DMS53 treated with DMSO at 0.1 percent for 48 hours (cell line): ENCODE results near the gene EHMT1.
"Not testable (repeated sequence)": the region's sequence is repeated elsewhere in the genome, so short reads cannot be mapped to it uniquely, and the experiment has no call there.

Experiments
- DNase-seq: peaks from one replicate; lab custom pipeline; 2025; ENCODE audit not compliant: unreplicated experiment; lab: John Stamatoyannopoulos, UW

Gene EHMT1

DNA sequence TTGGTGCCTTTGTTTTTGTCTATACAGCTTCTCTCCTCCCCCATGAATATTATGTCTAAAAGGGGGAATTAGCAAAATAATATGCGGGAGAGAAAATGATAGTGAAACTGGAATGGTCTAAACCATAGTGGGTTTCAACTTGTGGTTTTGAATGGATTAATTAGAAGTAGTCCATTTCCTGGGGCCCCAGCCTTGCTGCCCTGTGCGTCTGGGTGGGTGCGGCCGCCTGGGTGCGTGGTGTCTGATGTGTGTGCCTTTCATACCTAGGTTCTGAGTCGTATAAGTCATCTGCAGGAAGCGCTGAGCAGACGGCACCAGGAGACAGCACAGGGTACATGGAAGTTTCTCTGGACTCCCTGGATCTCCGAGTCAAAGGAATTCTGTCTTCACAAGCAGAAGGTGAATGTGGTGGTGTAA is 138.8 kb downstream of the EHMT1 start:
- no peak for DNase-seq

DNA sequence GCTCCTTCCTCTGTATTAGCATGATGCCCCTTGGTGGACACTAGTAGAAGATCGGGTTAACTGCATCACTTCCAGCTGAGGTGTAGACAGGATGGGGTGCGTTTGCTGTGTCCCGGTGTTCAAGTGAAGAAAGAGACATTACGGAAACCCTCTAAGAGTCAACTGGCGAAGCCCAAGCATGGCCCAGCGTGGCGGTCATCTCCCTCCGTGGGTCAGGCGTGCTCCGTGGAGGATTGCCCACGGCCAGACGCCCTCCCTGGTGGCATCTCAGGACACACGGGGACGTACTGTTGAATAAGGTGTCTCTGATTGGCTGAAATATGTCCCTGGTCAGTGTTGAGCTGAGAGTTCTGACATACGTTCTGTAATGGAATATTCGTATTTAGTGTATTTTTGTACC is 139.3 kb downstream of the EHMT1 start:
- no peak for DNase-seq

GRCh38 chr9:137759117-137759516 is 140.3 kb downstream of the EHMT1 start:
- DNase-seq = no peak

DNA sequence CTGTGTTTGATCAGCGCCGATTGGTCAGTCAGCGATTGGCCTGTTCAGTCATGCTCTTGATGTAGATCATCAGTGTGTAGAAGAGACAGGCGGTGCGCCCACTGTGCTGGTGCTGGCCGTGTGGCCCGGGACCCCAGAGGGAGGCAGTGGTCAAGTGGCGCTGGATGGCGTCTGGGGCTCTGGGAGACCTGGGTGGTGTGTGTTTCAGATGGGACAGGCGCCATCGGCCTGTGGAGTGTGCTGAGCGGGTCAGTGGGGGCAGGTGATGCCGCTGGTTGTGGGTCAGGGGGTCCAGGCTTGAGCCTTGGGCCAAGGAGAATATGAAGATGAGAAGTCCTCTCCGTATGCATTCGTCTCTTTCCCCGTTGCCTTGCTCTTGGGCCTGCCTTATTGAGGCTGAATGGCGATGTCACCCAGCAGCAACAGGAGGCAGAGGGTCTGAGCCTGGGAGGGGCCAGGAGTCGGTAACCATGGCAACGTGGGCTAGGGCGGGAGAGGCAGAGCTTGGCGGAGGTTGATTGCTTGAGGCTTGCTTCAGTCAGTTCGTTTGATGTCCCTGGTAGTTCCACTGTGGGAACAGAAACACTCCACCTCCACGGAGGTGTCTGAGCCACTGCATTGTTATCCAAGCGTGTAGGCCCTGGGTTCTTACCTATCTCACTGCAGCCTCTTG is 141.0 kb downstream of the EHMT1 start:
- no peak for DNase-seq

- DNase-seq = no peak
Measured at GRCh38 chr9:137760426-137760825, 141.6 kb downstream of the EHMT1 start.

GRCh38 chr9:137761032-137761431 is 142.2 kb downstream of the EHMT1 start:
- no peak for DNase-seq

DNA sequence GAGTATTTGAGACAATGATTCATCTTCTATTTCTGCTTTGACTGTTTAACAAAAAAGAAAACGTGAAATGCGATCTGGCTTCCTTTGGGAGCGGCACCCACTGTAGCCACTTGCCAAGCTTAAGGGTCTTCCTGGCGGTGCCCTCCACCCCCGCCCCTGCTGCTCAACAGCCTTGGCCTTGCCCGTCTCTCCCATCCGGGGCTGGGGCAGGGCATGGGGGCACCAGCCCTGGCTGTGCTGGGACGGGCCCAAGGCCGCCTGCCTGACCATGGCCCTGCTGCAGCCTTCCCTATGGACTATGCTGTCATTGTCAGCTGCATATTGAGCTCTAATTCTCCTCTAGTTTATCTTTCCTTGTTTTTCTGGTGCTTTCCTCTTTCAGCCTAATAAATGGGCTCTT is 143.0 kb downstream of the EHMT1 start:
- DNase-seq = no peak

- DNase-seq = no peak
Measured at GRCh38 chr9:137762414-137763061, 143.7 kb downstream of the EHMT1 start.

- DNase-seq = no peak
Measured at GRCh38 chr9:137763271-137763955, 144.6 kb downstream of the EHMT1 start.

GRCh38 chr9:137764171-137764671 is 145.4 kb downstream of the EHMT1 start:
- DNase-seq = no peak

DNA sequence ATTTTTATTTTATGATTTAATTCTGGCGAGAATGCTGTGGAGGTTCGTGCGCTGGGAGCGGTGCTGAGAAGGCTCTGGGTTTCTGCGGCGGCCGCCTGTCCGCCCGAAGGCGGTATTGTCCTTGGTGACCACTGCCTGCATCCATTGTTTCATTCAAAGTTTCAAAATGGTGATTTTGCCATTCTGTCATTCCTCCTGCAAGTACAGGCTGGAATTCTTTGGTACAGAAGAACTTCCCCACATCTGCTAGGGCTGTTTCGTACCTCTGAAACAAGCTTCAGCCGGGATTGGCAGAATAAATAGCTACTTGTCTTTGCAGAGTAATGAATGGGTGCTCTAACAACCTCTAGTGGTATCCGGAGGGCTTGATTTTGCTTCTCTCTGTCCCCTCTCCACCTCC is 146.2 kb downstream of the EHMT1 start:
- no peak for DNase-seq

GRCh38 chr9:137765536-137765935 is 146.7 kb downstream of the EHMT1 start:
- no peak for DNase-seq

DNA sequence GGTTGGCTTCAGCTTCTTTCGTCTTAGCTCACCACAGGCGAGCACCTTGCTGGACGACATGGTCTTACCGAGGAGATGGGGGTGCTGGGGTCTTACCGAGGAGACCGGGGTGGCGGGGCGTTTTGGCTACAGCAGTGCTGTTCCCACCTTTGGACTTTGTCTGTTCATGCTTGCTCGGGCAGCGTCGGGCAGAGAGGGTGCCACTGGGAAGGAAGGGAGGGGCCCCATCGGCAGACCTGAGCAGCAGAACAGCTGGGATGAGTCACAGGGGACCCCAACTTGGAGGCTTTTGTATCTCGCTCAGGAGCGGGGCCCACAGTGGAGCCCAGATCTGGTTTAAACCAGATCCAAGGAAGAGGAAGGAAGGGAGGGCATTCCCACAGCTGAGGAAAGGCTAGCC is 152.8 kb downstream of the EHMT1 start:
- no peak for DNase-seq

- no peak for DNase-seq
Measured at GRCh38 chr9:137772281-137772873, 153.6 kb downstream of the EHMT1 start.

DNA sequence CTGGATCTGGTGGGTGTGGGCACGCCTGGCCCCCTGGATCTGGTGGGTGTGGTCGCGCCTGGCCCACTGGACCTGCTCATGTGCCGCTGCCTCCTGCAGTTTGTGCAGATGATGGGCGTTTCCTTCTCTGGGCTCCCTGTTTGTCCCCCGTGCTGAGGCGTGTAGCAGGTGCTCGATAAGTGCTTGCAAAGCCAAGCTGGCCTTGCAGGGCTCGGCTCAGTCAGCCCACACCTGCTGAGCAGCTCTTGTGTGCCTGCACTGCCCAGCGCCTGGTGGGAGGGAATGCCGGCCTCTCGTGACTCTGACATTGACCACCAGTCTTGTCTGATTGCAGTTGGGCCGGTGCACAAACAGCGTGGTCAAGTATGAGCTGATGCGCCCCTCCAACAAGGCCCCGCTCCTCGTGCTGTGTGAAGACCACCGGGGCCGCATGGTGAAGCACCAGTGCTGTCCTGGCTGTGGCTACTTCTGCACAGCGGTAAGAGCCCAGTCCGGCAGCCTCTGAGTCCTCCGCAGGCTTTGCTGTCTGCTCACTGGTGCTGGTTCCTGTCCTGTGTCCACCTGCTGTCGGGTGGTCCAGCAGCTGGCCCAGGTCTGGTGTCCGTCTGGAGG is 156.1 kb downstream of the EHMT1 start:
- DNase-seq = no peak

GRCh38 chr9:137776306-137776995 is 157.6 kb downstream of the EHMT1 start:
- no peak for DNase-seq

GRCh38 chr9:137777761-137778160 is 159.0 kb downstream of the EHMT1 start:
- no peak for DNase-seq

- no peak for DNase-seq
Measured at GRCh38 chr9:137778336-137778735, 159.5 kb downstream of the EHMT1 start.

GRCh38 chr9:137778914-137779313 is 160.1 kb downstream of the EHMT1 start:
- no peak for DNase-seq

DNA sequence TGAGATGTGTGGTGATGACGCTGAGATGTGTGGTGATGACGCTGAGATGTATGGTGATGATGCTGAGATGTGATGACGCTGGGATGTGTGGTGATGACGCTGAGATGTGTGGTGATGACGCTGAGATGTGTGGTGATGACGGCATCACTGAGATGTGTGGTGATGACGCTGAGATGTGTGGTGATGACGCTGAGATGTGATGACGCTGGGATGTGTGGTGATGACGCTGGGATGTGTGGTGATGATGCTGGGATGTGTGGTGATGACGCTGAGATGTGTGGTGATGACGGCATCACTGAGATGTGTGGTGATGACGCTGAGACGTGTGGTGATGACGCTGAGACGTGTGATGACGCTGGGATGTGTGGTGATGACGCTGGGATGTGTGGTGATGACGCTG is 161.2 kb downstream of the EHMT1 start:
- not testable (repeated sequence) for DNase-seq
